GM19324 (cell line): ENCODE measurements around the gene MAP2K4.

ENCODE experiments used
- ATAC-seq: cut with Tn5 transposase; IDR thresholded peaks from one replicate; pipeline ENCODE4 v1.9.1; 2021; ENCODE audit warnings: mild to moderate bottlenecking, moderate library complexity; ENCODE audit not compliant: unreplicated experiment, low FRiP score

The MAP2K4 gene

DNA sequence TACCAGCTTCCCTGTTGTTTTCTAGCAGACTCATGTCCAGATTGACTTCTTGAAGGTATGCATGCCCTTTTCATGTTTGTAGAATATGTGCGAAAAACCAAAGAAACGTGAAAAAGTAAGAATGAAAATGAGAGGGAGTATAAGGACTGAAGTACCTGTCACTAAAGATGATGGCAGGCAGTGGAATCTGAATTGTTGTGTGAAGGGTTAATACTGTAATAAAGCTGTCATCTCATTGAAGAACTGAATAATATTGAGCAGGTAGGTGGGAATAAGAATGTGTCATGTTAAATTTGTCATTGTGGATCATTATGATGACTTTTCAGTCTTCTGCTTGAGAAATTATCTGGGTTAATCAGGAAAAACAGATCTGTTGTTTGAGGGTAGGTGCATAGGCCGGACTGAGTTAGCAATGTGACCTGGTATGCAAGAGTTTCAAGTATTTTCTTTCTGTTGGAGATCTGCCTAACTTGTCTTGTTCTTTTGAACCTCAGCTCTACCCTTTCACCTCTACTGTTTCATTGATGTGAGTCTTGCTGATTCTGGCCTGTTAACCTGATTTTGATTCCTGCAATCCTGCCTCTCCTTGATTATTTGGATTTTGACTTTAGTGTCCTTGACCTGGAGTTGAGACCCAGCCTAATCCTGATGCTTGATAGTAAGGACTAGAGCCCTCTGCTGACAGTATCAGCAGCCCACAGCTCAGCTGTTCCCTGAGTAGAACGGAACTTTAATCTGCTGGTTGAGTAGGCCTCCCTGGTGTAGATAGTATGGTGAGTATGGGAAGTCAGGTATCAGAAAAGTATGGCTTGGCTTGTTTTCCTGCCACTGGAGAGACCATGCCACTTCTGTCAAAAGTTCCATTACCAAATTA is 64.6 kb downstream of the MAP2K4 start:
- no peak for ATAC-seq

DNA sequence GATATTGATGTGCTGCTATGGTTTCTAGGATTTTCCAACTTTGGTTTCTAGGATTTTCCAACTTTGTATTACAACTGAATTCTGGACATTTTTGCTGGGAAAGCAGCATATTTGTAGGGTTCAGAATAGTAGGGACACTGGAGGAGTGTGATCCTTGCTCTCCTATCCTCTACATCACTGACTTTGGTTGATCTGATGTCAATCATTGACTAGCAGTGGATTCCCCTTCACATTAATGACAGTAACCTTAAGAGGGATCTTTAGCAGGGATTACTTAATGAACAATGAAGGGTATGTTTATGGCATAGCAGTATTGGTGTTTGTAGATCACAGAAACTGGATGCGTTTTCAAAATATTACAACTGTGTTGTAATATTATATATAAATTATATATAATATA is 67.4 kb downstream of the MAP2K4 start:
- ATAC-seq, result no peak

DNA sequence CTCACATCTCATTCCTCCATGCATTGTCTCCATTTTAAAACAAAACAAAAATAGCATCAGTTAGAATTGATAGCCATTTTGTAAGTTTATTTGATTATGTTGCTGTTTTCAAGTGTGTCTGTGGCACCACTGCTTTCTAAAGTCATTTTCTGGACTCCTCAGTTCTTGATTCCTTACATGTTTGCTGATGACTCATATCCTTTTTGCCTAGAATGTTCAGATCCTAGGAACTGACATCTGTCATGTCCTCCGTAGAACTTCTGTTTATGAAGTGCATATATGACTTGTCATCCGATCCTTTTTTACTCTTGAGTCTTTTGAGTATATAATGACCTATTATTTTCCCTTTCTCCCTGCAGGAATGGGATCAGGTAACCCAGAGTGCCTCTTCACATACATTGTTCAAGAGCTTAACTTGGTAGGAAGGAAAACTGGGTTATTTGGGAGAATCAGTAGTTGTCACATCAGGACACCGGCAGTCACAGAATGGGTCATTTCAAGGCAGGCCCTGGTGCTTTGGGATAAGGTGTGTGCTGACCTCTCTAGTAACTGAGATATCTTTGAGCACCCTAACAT is 69.2 kb downstream of the MAP2K4 start:
- no peak for ATAC-seq

DNA sequence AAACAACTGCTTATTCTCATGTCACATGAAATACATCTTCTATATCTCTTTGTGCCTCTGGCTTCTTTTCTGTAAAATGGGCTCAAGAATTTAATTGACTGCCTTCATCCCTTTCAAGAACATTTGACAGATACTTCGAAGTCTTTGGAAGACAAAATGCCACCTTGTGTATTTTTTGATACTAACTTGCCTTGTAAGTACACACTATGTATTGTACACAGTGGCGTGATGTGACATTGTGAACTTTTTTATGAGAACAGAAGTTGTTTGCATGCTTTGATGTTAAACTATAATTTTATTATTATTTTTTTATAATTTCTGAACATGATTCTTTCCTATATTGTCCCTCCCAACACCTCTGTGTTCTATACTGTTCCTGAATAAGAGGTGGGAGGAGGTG is 73.7 kb downstream of the MAP2K4 start:
- no peak for ATAC-seq

DNA sequence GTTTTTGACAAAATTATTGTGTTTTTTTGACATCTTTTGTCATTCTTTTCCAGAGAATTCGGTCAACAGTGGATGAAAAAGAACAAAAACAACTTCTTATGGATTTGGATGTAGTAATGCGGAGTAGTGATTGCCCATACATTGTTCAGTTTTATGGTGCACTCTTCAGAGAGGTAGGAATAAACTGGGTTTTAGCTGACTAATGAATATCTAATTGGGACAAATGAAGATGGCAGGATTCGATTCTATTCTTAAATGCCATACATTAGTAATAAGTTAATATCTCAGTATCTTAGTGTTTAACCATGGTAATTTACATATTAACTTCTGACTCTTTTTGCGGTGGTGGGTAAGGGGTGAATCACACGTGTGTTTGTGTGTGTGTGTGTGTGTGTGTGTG is 74.8 kb downstream of the MAP2K4 start:
- no peak for ATAC-seq

DNA sequence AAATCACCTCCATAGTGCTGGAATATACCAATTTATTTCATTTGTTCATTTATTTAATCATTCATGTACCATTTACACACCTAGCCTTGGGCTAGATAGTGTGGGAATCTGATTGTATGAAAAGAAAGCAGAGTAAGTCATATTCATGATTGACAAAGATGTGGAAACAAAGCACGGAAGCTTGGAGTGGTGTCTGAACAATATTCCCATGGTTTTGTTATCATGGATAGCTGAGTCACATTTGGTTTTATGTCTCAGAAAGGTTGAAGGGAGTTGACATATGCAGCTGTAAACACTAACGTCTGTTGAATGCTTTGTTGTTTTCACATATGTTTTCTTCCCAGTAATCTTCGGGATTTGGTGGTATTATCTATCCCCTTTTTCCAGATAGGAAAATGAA is 76.6 kb downstream of the MAP2K4 start:
- no peak for ATAC-seq

DNA sequence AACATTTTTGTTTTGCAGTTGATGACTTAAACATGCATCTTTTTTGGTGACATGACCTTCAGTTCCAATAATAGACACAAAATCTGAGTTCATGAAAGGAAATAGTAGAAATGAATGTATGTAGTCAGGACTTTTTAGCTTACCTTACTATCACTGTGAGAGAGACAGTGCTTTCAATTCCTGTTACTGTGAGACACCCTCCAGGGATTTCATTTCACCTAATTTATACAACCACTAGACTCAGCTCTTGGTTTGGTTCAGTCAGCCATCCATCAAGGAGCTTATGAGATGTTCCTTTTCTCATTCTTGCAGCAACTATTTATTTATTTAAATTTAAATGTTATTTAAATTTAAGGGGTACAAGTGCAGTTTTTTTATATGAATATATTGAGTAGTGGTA is 77.9 kb downstream of the MAP2K4 start:
- ATAC-seq, result peak; percentile 73

DNA sequence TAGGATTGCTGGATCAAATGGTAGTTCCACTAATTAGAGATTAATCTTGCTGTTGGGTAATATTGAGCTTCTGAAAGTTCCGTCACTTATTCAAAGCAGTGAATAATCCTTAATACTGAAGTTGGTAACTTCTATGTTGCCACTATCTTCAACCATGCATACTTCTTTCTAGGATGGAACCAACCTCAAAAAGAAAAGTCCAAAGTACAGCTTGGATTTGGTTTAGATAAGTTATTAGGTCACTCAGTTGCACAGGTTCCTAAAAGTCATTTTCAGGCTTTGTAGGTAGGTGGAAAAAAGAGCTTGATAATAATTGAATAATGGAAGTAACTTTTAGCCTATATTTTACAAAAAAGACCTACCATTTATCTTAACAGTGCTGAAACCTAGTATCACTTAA is 78.7 kb downstream of the MAP2K4 start:
- ATAC-seq, result no peak

DNA sequence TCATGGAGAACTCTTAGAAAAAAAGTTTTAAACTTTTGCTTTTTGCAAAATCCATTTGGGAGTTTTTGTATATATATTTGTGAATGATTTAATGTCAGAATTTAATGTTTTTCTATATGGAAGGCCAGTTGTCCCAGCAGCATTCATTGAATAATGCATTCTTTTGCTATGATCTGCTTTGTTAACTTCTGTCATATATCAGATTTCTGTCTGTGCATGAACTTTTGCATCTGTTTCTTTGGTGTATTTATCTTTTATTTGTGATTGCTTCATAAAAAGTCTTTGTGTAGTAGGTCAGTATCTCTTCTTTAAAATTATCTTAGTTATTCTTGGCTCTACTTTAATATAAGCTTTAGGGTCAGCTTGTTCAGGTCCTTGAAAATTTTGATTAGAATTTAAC is 84.2 kb downstream of the MAP2K4 start:
- ATAC-seq, result no peak

DNA sequence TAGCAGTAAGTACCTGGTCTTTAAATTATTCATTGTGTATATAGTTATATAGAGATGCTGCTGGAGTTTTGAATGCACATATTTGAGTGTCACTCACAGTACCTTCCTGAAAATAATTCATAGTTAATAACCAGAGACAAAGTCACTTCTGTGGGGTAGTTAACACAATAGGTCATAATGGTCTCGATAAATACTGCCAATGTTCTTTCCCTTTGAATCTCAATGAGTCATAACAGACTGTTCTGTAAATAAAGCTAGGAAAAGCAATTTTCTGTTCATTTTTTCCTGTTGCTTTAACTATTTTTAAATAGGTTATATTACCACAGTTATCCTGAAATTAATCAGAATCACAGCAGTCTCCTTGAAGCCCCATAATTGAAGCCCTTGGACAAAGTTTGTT is 87.2 kb downstream of the MAP2K4 start:
- no peak for ATAC-seq

DNA sequence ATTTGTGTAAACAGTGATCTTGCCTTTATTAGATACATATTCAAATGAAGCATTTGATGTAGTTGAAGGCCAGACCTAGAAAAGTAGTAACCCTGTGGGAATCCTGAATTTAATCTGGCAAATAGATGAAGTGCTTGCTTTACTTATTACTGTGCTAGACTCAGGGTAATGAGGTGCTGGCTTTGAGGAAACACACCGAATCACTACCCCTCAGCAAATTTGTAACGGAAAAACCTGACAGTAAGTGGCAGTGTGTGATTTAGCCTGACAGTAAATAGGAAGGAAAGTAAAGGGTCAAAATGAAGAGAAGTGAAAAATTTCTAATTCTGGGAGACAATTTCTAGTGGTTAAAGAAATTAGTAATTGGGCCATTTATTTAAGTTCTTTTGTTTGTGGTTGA is 90.2 kb downstream of the MAP2K4 start:
- ATAC-seq, result no peak

DNA sequence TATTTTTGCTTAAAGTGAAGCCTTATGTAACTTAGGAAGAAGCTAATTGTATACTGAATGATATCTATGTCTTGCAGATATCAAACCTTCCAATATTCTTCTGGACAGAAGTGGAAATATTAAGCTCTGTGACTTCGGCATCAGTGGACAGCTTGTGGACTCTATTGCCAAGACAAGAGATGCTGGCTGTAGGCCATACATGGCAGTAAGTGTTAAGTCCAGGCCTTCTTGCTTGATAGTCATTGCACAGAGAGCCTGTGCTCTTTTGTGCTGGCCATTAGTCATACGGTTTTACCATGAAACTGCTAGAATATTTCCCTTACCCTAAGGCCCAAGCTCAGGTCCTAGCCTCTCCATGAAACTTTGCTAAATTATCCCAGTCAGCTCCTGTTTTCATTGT is 92.5 kb downstream of the MAP2K4 start:
- ATAC-seq, result no peak

DNA sequence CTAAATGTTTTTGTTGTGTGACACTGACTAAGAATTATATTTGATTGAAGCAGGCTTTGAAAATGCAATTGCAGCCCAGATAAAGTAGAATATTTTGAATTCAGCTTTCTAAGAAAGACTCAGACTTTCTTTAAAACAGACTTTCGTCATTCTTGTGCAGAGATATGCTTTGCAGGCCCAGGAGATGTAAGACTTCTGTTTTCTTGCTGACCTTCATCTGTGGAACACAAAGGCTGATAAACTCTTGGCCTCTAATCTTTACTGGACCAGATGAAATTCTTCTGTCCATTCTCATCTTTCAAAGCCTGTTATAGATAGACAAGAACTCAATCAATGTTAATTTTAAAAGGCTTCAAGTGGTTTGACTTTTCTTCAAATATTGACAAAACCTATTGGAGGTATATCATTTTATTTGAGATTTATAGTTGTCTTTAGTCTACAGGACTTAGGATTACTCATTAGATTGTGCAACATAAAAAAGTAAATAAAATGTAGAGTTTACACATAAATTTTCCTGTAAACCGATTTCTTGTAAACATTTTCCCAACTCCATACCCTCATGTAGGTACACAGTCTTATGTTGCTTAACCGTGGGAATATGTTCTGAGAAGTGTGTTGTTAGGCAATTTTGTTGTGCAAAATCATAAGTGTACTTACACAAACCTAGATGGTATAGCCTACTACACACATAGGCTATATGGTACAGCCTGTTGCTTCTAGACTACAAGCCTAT is 94.2 kb downstream of the MAP2K4 start:
- no peak for ATAC-seq

DNA sequence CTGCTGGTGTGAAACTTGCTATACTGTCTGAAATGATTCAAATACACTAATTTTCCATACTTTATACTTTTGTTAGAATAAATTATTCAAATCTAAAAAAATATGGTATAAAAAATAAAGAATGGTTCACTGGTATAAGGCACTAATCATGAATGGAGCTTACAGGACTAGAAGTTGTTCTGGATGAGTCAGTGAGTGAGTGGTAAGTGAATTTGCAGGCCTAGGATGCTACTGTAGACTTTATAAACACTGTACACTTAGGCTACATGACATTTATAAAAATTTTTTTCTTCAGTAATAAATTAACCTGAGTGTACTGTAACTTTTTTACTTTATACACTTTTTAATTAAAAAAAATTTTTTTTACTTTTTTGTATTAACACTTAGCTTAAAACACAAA is 95.5 kb downstream of the MAP2K4 start:
- no peak for ATAC-seq

DNA sequence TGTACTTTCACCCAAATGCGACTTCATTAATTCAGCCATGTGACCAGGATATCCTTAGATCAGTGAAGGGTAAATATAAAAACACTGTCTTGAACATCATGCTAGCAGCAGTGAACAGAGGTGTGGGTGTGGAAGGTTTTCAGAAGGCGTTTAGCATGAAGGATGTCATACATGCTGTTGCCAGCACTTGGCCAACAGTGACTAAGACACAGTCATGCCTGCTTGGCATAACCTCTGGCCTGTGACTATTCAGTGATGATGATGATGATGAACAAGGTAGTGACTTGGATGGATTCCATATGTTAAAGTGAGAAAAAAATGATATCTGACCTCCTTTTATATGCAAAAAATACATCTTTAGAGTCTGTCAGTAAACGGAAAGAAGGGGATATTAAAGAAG is 97.9 kb downstream of the MAP2K4 start:
- ATAC-seq, result no peak

DNA sequence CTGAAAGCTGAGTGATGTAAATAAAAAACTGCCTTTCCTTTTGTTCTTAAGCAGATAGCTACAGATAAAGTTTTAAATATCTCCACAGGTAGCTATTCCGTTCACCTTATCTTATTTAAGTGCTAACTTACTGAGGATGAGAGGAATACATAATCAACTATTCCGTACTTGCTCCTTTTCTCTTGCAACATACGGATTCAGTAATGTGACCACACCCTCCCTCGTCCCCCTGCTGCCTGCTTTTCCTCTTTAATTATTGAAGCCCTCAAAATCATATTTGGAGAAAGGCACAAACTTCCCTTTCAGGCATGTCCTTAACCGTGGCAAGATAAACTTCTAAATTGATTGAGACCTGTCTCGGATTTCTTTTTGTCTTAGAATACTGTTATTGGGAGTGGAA is 101.4 kb downstream of the MAP2K4 start:
- no peak for ATAC-seq

DNA sequence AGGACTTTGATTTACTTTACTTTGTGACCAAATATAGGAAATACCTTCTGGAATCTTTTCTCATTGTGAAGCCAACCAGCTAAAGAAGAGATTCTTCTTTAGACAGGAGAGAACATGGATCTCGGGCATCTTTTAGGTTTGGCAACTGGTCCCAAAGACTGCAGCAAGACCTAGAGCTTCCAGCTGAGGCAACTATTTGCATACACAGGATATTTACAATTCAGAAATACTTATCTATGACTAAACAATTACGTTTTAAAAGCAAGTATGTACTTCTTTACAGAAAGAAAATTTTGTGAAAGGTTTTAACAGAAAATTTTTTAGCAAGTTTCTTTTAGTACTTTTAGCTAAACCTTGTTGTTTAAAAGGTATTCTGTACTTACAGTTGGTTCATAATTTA is 106.5 kb downstream of the MAP2K4 start:
- ATAC-seq, result no peak

DNA sequence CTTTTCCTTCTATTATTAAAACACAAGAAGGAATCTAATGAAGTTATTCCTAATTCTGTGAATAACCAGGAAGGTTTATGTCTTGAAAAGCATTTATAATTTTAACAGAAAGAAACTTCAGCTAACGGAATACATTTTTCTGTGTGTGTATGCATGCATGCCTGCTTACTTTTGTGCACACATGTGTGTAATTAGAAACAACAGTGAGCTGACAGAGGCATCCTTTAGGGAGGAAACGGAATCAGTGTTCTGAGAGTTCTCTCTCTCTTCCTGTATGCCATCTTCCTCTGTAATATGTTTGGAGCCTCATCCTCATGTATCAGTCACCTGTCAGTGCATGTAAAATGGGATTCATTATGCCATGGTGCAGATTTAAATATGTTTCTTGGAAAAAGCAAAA is 107.0 kb downstream of the MAP2K4 start:
- ATAC-seq, result no peak

DNA sequence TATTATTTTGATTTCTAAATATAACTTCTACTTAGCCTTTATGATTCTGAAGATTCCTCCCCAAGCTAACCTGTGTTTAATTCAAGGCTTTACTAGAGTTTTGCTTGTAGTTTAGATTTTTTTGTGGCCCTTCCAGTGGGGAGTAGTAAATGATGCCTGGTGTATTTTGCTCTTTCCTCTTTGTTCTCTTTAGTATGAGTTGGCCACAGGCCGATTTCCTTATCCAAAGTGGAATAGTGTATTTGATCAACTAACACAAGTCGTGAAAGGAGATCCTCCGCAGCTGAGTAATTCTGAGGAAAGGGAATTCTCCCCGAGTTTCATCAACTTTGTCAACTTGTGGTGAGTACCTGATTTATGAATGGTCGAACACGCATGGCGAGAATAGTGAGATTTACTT is 108.3 kb downstream of the MAP2K4 start:
- no peak for ATAC-seq

DNA sequence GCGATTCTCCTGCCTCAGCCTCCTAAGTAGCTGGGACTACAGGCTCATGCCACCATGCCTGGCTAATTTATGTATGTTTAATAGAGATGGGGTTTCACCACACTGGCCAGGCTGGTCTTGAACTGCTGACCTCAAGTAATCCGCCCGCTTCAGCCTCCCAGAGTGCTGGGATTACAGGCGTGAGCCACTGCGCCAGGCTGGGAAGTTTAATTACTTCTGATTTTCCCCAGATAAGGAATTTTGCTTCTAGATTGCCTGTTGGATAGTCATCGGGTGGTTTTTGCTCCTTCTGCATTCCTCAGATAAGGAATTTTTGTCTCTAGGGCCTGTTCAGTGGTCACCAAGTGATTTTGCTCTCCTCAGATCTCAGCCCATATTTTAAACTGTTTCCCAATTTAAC is 112.5 kb downstream of the MAP2K4 start:
- ATAC-seq, result no peak

DNA sequence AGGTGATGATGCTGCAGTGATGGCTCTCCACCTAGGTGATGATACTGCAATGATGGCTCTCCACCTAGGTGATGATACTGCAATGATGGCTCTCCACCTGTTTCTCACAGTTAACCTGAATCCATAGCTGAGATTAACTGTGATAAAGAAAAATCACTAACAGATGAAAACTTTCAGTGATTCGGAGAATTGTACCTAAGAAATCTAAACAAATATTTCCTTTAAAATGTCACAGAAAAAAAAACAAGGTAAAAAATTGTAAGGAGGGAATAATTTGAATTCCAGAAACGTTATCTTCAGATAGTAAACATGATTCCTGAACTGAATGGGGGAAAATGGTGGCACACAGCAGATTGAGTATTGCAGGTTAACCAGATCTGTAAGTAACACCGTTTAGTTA is 113.4 kb downstream of the MAP2K4 start:
- no peak for ATAC-seq

DNA sequence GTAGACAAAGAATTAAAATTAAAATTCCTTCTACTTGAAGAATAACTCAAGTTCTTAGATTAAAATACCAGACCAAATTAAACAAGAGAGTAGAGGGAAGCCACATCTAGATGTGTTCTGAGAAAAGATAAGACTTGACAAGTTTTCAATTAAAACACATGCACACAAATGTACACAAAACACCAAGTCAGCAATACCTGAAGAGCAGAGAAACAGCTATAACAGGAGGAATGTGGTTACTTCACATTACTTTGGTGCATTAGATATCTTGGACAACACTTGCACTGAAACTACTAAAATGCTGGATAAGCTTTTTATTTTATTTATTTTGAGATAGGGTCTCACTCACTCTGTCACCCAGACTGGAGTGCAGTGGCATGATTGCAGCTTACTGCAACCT is 113.9 kb downstream of the MAP2K4 start:
- no peak for ATAC-seq
